T-helper 2 cell (primary cell): Measurements from ENCODE around the gene SMIM24.
"Not testable (repeated sequence)": the region's sequence is repeated elsewhere in the genome, so short reads cannot be mapped to it uniquely, and the experiment has no call there.

ENCODE experiments used
- DNase-seq, 5 experiments: peaks; one replicate each; pipeline versions ENCODE4 v3.0.0 to v3.0.0-alpha.2; 2012 to 2022

SMIM24 gene

DNA sequence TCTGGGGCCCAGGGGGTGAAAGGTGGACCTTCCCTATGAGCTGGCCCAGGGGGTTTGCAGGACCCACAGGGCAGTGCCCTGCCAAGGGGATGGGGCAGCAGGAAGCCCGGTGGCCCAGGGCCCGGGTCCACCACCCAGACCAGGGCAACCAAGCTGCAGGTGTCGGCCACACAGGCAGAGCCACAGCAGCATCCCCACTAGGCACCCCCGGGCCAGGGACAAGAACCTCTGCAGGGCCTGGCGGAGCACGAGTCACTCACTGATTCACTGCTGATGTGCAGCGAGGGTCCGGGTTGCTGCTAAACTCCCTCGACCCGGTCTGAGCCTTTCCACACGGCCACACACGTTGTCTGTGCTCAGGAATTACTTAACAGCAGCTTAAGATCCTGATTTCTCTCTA, 34.6 kb upstream of the SMIM24 start:
- no peak for DNase-seq

DNA sequence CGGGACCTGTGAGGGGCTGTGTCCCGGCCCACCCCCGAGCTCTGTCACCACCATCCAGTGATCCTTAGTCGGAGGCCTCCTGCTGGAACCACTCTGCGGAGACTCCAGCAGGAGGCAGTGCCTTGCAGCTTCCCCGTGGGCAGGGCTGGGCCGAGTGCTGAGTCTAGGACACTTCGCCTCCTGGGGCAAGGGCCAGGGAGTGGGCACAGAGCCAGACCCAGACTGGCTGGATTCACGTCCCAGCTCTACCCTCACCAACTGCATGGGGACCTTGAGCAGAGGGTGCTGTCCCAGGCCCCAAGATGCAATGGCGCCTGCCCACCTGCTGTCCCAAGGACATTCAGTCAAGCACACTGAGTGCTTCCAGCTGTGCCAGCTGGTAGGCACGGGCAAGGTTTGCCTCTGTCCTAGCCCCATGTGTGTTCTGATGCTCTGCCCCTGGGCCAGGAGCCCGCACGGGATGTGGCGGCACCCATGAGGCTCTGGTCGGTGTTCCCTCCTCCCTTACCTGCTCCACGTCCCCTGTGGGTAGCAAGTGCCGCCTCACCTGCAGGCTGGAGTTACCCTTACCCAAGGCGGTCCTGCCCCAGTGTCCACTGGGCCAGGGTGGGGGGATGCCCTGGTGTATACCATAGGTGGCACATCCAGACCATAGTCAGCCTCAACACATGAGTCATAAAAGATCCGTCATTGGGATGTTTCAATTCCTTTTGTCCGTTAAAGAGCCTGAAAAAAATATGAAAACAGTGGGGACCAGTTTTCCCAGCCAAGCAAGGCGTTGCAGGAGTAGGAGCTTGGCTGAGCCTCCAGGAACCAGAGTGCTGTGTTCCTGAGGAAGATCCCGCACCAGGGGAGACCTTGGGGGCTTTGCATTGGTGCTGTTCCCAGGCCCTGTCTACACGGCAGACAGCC, 33.2 kb upstream of the SMIM24 start:
- no peak for DNase-seq

DNA sequence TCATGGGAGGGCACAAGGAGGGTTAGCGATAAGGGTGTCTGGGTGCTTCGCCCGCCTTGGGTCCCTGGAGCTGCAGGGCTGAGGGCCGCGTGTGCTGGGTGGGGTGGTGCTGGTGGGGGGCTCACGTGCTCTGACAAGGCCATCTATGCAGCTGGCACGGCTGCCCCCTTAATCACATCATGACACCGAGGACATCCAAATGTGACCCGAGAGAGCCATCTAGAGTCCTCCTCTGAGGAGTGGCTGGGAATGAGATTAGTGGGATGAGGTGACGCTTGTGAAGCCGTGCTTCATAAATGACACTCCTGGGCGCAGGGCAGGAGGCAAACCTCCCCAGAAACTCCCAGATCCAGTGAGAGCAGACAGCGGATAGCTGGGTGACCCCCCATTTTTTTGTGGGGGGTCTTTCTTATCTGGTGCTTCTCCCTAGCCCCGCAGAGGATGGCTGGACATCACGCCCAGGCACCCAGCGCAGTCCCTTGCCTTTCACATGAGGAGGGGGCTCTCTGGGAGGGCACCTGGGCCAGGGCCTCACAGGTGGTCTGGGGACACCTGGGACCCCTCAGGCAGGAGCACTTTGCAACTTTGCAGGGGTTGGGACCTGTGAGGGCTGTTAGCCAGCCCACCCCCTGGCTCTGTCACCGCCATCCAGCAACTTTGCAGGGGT, 32.4 kb upstream of the SMIM24 start:
- no peak for DNase-seq

GRCh38 chr19:3511506-3512251, 31.4 kb upstream of the SMIM24 start:
- no peak for DNase-seq

GRCh38 chr19:3510727-3511126, 30.4 kb upstream of the SMIM24 start:
- no peak for DNase-seq

DNA sequence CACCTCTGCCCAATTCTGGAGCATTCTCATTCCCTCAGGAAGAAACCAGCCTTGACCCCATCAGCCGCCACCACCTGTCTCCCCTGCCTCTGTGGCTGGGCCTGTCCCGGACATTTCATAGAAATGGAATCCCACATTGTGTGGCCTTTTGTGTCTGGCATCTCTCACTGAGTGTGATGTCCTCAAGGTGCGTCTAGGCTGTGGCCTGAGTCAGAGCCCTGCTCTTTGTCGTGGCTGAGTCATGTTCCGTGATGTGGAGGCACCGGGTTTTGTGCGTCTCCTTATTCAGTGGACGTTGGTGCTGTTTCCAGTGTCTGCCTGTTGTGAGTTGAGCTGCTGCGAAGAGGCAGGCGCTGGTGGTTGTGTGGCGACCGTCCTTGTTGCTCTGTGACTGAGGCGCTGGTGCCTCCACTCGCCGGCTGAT, 29.3 kb upstream of the SMIM24 start:
- no peak for DNase-seq

DNA sequence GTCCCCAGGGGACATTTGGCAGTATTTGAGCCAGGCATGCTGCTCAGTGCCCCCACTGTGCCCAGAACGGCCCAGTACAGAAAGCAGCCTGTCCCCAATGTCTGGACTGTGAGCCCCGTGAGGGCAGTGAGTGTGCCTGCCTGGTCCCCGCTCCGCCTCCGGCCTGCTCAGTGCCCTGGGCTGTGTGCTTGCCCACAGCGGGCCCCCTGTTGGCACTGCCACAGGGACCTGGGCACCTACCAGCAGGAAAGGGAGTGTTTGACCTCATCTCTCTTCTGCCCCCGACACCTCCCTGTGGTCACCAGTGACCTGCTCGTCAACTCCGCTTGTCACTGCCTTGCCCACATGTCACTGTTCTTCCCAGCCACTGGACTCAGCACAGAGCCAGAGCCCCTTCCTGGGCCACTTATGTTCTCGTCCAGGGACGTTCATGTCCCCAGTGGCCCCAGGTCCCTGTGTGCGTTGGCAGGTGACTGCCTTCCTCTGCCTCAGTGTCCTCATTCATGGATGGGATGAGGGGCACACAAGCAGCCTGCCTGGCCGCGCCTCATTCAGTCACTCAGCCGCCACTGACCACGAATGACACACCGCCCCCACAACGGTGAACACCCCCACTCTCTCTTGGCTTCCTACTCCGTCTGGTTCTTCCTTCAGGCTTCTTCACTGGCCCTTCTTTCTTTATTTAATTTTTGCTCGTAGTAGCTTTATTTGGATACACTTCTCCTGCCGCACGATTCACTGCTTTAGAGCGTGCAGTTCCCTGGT, 28.6 kb upstream of the SMIM24 start:
- no peak for DNase-seq

- not testable (repeated sequence) for DNase-seq
Observed at GRCh38 chr19:3508121-3508661, 27.9 kb upstream of the SMIM24 start.

DNA sequence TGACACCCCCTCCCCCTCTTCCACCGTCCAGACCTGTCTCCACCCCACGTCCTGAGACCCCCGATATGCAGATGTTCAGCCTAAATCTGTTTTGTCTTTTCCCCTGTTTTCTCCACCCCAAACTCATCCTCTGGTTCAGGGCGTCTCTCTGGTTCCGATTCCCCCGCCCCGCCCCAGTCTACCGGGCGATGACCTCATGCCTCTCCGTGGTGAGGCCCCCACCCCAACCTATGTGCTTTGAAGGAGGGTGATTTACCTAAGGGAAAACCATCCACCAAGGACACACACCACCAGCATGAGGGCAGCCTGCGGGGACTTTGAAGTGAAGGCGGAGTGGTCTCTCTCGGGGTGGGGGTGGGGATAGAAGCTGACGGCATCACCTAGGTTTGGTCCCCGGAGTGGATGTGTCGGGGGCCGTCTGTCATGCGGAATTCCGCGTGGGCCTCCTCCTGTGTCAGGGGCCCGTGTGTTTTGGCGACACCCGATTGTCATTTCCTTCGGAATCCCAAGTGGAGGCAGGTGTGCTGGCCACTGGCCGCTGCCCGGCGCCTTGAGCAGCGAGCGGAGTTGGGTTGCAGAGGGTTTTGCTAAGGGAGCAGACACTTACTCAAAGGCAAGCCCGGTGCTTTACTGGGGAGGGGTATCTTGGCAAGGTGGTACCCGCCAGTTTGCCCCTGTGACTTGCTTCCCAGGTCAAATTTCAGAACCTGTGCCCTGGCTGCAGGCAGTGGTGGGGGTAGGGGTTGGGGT, 27.2 kb upstream of the SMIM24 start:
- DNase-seq, result peak in 4 of 5 experiments; percentile 12 to 33 (median 20)

DNA sequence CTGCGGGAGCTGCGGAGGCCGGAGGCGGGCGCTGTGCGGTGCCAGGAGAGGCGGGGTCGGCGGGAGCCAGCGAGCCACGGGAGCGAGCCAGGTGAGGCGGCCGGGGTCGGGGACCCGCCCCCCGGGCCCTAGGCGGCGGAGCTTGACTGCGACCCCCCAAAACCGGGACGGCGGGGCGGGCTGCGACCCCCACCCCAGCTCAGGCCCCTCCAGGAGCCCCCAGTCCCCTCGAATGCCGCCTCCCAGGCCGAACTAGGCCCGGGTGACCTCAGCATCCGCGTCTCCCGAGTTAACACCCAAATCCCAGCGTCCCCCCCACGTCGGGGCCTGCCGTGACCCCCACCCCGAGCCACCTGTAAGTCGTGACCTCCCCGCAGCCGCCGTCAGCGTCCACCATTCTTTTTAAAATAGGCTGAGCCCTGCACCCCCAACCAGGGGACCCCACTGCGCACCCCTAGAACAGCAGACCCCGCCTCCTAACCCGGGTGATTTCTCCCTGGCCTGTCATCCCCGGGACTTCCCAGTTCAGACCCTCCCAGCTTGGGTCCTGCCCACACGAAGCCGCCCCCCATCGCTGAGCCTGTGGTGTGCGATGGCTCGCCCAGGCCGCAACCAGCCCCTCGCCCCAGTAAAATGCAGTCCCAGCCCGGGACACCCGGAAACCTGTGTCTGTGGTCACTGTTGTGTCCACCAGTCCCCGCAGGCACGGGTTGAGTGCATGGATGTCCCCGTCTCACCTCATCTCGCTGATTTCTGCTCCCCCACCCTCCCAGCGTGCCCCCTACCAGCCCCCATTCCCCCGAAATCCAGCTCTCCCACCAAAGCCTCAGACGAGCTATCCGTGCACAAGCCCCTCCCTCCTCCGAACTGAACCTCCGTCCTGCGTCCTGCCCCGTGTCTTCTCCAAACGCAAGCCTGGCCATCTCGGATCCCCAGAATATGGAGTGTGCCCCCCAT, 26.3 kb upstream of the SMIM24 start:
- DNase-seq, result peak in 3 of 5 experiments; percentile 24 to 43 (median 36)

- peak; percentile 99 to 100 (median 99) for DNase-seq
Observed at GRCh38 chr19:3505598-3506383, 25.5 kb upstream of the SMIM24 start, which contains the start of gene FZR1. TSS of gene FZR1 (plus strand) at chr19:3506311. CDS start at chr19:3522990, 16,679 bp downstream.

DNA sequence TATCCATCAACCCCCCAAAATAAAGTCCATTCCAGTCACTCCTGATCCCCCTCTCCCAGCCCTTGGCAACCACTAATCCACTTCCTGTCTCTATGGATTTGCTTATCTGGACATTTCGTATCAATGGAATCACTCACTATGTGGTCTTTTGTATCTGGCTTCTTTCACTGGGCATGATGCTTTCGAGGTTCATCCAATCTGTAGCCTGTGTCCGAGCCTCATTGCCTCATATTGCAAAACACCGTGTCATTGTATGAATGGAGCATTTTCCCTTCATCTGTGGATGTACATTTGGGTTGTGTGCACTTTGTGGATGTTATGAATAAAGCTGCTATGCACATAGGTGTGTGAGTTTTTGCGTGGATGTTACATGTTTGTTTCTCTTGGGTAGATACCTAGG, 24.4 kb upstream of the SMIM24 start:
- DNase-seq, result no peak

DNA sequence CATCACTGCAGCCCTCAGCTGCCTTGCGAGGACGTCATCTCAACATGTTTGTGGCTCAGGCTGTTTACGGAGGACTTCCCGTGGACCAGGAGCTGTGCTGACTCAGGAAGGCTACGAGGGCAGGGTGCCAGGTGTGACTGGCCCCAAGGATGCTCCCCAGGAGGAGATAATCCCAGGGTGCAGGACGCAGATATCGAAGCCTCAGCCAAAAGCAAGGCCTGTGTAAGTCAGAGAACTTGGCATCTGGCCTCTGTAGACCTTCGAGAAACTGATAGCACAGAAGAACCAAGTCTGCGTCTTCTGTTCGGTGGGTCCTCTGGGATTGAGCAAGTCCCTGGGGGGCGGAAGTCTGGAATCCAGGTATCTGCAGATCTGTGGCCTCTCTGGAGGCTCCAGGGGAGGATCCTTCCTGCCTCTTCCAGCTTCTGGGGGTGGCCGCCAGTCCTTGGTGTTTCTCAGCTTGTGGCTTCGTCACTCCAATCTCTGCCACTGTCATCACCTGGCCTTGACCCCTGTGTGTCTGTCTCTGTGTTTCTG, 22.8 kb upstream of the SMIM24 start:
- no peak for DNase-seq

DNA sequence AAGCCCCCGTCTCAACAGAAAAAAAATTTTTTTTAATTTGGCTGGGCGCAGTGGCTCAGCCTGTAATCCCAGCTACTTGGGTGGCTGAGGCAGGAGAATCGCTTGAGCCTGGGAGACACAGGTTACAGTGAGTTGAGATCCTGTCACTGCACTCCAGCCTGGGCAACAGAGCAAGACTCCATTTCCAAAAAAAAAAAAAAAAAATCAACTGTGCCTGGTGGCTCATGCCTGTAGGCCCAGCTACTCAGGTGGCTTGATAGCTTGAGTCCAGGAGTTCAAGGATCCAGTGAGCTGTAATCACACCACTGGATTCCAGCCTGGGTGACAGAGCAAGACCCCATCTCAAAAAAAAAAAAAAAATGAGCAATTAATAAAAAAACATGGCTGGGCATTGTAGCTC, 21.5 kb upstream of the SMIM24 start:
- DNase-seq, result no peak

DNA sequence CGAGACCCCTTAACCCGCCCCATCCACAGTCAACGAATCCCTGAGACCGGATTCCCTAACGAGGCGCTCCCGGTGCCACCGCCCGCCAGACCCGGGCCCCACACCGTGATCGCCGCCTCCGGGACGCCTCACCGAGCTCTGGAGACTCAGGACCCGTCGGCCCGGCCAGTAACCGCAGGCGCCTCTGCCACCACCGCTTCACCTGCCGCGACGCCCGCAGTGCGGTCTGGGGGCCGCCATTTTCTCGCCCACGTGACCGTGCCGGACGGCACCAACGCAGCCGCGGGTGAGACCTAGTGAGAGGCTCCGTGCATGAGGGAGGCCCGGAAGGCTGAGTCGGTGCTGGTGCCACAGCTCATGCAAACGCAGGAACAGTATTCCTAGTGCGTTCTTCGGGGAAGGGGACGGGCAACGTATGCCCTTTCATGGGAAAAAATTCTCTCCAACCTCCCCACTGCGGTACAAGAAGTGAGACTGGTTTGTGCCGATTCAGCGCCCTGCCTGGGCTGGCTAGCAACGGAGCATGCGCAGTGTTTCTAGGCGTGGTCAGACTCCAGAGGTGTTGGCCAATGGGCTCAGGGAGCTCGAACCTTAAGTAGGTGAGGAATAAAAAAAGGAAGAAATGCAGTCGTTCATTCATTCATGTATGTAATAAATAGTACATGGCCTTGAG, 20.2 kb upstream of the SMIM24 start, which contains the start of gene DOHH:
DOHH (minus strand) TSS at position 246 of the 673 bp plus-strand sequence. CDS start 3,860 bp downstream, outside the sequence.
- DNase-seq, result peak; percentile 71 to 98 (median 92)

- DNase-seq, result no peak
Observed at GRCh38 chr19:3499738-3500428, 19.6 kb upstream of the SMIM24 start.

DNA sequence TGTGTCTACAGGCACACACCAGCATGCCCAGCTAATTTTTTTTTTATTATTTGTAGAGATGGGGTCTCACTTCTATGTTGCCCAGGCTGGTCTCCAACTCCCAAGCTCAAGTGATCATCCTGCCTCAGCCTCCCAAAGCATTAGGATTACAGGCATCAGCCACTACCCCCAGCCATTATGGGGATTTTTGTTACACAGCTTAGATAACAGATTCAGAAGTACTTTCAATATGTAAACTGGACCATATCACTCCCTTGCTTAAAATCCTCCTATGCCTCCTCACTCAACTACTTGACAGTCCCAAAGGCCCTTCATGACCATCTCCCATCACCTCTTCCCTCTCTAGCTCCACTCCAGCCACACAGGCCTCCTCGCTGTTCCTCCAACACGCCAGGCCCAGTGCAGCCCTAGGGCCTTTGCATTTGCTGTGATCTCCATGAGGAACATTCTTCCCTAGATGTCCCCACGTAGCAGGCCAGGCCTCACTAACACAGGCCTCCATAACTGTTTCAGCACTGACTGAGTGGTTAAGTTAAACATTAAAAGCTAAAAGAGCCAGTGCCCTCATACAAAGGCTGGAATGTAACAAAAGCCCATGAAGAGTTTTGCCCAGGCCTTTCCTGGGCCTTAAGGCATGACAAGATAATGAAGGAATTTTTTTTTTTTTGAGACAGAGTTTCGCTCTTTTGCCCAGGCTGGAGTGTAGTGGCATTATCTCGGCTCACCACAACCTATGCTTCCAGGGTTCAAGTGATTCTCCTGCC, 17.6 kb upstream of the SMIM24 start:
- no peak for DNase-seq
